Body of pancreas (tissue), 4 donors: ENCODE data around the gene TNP2.

Experiments used
- CTCF ChIP-seq, 7 experiments: fragments of 450-650 bp in 4 of 7; fragments of 200-600 bp in 3 of 7; sonication (generic) in 3 of 7; IDR thresholded peaks; one replicate each; pipeline ENCODE4 v1.5.1; 2016 to 2019; ENCODE audit warnings: antibody characterized with exemption in 7 of 7
- POLR2A ChIP-seq, 3 donors: fragments of 450-650 bp; IDR thresholded peaks; one replicate each; pipeline ENCODE4 v1.6.1; 2016; ENCODE audit warnings: antibody characterized with exemption in 3 of 3, mild to moderate bottlenecking in 2 of 3

- TF ChIP-seq CTCF (IDR thresholded peaks at IDR 0.05): no peak
- no peak for TF ChIP-seq POLR2A (IDR thresholded peaks at IDR 0.05)
These were observed 43.2 kb downstream of the TNP2 start for GRCh38 chr16:11225677-11226549.
